Measurements from ENCODE around the gene CACNA1E. TPM values are rescaled to one million over a fixed set of nuclear protein-coding genes. Genes with fewer than 3 reads are reported as not detected.
A peak's percentile ranks its signal among the peaks of the same experiment; 100 is the strongest.

CACNA1E gene
- total and polyA plus RNA-seq, 2 experiments from 2014 or later, result 0.32 to 1.1 TPM

- no peak for TF ChIP-seq ZNF462 (CRISPR knock-in tag; IDR thresholded peaks at IDR 0.05)
- no peak for TF ChIP-seq ZNF114 (CRISPR knock-in tag; IDR thresholded peaks at IDR 0.05)
- TF ChIP-seq CTCF (conservative IDR thresholded peaks at IDR 0.05; ENCODE audit: low read depth in 2 of 2), result no peak
- no peak for TF ChIP-seq EZH2phosphoT487 (IDR thresholded peaks at IDR 0.05; ENCODE audit: unreplicated experiment)
These were observed 296.0 kb downstream of the CACNA1E start (continued) for GRCh38 chr1:181779343-181779742.

- Histone ChIP-seq H4K20me1 (replicated peaks; ENCODE audit: insufficient read depth) (no peaks in the 10 kb centered on the region), H3K79me2 (replicated peaks; ENCODE audit: insufficient read depth) (no peaks in the 10 kb centered on the region), H3K4me2 (no peak overlapping the region), H3F3A (replicated peaks; ENCODE audit: low read depth) (no peaks in the 10 kb centered on the region), H3K4me3 (no peak overlapping the region), H3K4me1 (ENCODE audit: insufficient read depth) (0 out of 2 replicates have a peak, but pooled peaks cover 9% of the 10 kb centered on the region), H3K9me2 (ENCODE audit: insufficient read depth) (peaks cover 29% of the 10 kb centered on the region), H3K27ac (ENCODE audit: low read depth) (no peak overlapping the region), H3K36me3 (ENCODE audit: insufficient read depth) (no peaks in the 10 kb centered on the region), H2AFZ (no peak overlapping the region), H3K27me3 (ENCODE audit: insufficient read depth) (no peaks in the 10 kb centered on the region)
- Mint-ChIP-seq H3K36me3 (ENCODE audit: low read depth) (no peaks in the 10 kb centered on the region), H3K4me3 (no peak overlapping the region), H3K9me3 (peaks cover 2% of the 10 kb centered on the region; the same call in 2 of the 3 replicates), H3K27me3 (ENCODE audit: insufficient read depth, low read depth, poor library complexity) (peaks cover 3% of the 10 kb centered on the region), H3K27ac (peak overlapping the region; percentile 32; the same call in 1 of the 2 replicates), H3K4me1 (peaks cover 14% of the 10 kb centered on the region)
- DNase-seq (ENCODE audit: low spot score), result peak; percentile 66
- peak; percentile 65 for ATAC-seq
- TF ChIP-seq CREB1 (CRISPR knock-in tag; IDR thresholded peaks at IDR 0.05; ENCODE audit: low read depth) (no peak), NANOG (IDR thresholded peaks at IDR 0.05; ENCODE audit: borderline replicate concordance) (no peak), ZNF114 (CRISPR knock-in tag; IDR thresholded peaks at IDR 0.05) (no peak), ETS1 (IDR thresholded peaks at IDR 0.05) (no peak), REST (IDR thresholded peaks at IDR 0.05; ENCODE audit: unreplicated experiment) (no peak), CTCF (conservative IDR thresholded peaks at IDR 0.05; ENCODE audit: low read depth in 2 of 2) (no peak), STAT1 (IDR thresholded peaks at IDR 0.05; ENCODE audit: unreplicated experiment) (no peak), EZH2 (IDR thresholded peaks at IDR 0.05; ENCODE audit: low read depth, unreplicated experiment) (no peak)
These were observed 299.9 kb downstream of the CACNA1E start for GRCh38 chr1:181783208-181783607.
